IMR-90 (cell line): ENCODE measurements around the gene TRAF3.

Source experiments
- TF ChIP-seq, protein P1 (sequence below): conservative IDR thresholded peaks from 2 replicates; pipeline ENCODE4 v1.5.1; 2012; ENCODE audit warnings: mild to moderate bottlenecking, low read depth, low read length, improper control_type of control experiment
- TF ChIP-seq, protein P2 (sequence below): fragments of 150-350 bp; IDR thresholded peaks from 2 replicates; pipeline ENCODE4 v1.6.1; 2017; ENCODE audit warnings: mild to moderate bottlenecking, antibody characterized with exemption, low read length, low read depth

DNA sequence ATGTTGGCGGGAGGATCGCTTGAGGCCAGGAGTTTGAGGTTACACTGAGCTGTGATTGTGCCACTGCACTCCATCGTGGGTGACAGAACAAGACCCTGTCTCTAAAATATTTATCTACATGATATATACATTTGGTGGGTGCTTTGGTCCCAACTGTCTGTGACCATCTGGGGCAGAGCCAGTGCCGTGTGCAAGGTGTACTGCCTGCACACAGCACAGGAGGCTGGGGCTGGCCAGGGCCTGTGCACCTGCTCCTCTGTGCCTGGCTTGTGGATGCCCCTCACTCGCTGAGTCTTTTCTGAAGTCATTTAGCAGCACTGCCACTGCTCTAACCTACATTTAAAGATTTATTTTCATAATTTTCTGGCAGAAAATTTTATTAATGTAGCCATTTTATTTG, 58.7 kb downstream of the TRAF3 start:
- TF ChIP-seq, protein P1, sequence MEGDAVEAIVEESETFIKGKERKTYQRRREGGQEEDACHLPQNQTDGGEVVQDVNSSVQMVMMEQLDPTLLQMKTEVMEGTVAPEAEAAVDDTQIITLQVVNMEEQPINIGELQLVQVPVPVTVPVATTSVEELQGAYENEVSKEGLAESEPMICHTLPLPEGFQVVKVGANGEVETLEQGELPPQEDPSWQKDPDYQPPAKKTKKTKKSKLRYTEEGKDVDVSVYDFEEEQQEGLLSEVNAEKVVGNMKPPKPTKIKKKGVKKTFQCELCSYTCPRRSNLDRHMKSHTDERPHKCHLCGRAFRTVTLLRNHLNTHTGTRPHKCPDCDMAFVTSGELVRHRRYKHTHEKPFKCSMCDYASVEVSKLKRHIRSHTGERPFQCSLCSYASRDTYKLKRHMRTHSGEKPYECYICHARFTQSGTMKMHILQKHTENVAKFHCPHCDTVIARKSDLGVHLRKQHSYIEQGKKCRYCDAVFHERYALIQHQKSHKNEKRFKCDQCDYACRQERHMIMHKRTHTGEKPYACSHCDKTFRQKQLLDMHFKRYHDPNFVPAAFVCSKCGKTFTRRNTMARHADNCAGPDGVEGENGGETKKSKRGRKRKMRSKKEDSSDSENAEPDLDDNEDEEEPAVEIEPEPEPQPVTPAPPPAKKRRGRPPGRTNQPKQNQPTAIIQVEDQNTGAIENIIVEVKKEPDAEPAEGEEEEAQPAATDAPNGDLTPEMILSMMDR: no peak
- TF ChIP-seq, protein P2, sequence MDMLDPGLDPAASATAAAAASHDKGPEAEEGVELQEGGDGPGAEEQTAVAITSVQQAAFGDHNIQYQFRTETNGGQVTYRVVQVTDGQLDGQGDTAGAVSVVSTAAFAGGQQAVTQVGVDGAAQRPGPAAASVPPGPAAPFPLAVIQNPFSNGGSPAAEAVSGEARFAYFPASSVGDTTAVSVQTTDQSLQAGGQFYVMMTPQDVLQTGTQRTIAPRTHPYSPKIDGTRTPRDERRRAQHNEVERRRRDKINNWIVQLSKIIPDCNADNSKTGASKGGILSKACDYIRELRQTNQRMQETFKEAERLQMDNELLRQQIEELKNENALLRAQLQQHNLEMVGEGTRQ: no peak
